HG03108 (cell line): ENCODE data around the gene FAM227B.
A peak's percentile ranks its signal among the peaks of the same experiment; 100 is the strongest.
"Not testable (repeated sequence)": the region's sequence is repeated elsewhere in the genome, so short reads cannot be mapped to it uniquely, and the experiment has no call there.

ENCODE experiments used
- ATAC-seq: cut with Tn5 transposase; IDR thresholded peaks from one replicate; pipeline ENCODE4 v1.9.1; 2021; ENCODE audit warnings: moderate library complexity; ENCODE audit not compliant: unreplicated experiment

Gene FAM227B

GRCh38 chr15:49501586-49501985, 119.0 kb downstream of the FAM227B start:
- ATAC-seq, result no peak

- ATAC-seq, result no peak
These were observed 124.4 kb downstream of the FAM227B start for GRCh38 chr15:49495993-49496753.

GRCh38 chr15:49494842-49495241, 125.8 kb downstream of the FAM227B start:
- ATAC-seq, result no peak

GRCh38 chr15:49492830-49493229, 127.8 kb downstream of the FAM227B start:
- no peak for ATAC-seq

GRCh38 chr15:49492151-49492550, 128.5 kb downstream of the FAM227B start:
- ATAC-seq, result no peak

GRCh38 chr15:49490966-49491365, 129.7 kb downstream of the FAM227B start:
- no peak for ATAC-seq

GRCh38 chr15:49485401-49485800, 135.2 kb downstream of the FAM227B start:
- ATAC-seq, result not testable (repeated sequence)

- not testable (repeated sequence) for ATAC-seq
These were observed 141.6 kb downstream of the FAM227B start for GRCh38 chr15:49478982-49479381.

GRCh38 chr15:49478021-49478420, 142.6 kb downstream of the FAM227B start:
- not testable (repeated sequence) for ATAC-seq

GRCh38 chr15:49473031-49473430, 147.6 kb downstream of the FAM227B start:
- ATAC-seq, result no peak

- no peak for ATAC-seq
These were observed 148.3 kb downstream of the FAM227B start for GRCh38 chr15:49472338-49472737.

- ATAC-seq, result peak; percentile 69
These were observed 148.9 kb downstream of the FAM227B start for GRCh38 chr15:49471733-49472132.

GRCh38 chr15:49471248-49471647, 149.4 kb downstream of the FAM227B start:
- ATAC-seq, result not testable (repeated sequence)

GRCh38 chr15:49468481-49468839, 152.2 kb downstream of the FAM227B start:
- ATAC-seq, result no peak

- ATAC-seq, result no peak
These were observed 152.7 kb downstream of the FAM227B start for GRCh38 chr15:49467746-49468480.

GRCh38 chr15:49466119-49466518, 154.5 kb downstream of the FAM227B start:
- ATAC-seq, result no peak

GRCh38 chr15:49464522-49464921, 156.1 kb downstream of the FAM227B start:
- ATAC-seq, result no peak

- ATAC-seq, result no peak
These were observed 158.3 kb downstream of the FAM227B start for GRCh38 chr15:49462232-49462844.

- no peak for ATAC-seq
These were observed 160.1 kb downstream of the FAM227B start for GRCh38 chr15:49460411-49460941.

- no peak for ATAC-seq
These were observed 162.5 kb downstream of the FAM227B start for GRCh38 chr15:49458145-49458544.

- ATAC-seq, result no peak
These were observed 164.5 kb downstream of the FAM227B start for GRCh38 chr15:49456166-49456565.

GRCh38 chr15:49452595-49452994, 168.0 kb downstream of the FAM227B start:
- ATAC-seq, result no peak
